ENCODE measurements around the gene XNDC1N. TPM values are rescaled to one million over a fixed set of nuclear protein-coding genes. Genes with fewer than 3 reads are reported as not detected.

XNDC1N gene
- total and polyA plus RNA-seq, 2 experiments from 2014 or later, result 11.0 to 13.0 TPM

DNA sequence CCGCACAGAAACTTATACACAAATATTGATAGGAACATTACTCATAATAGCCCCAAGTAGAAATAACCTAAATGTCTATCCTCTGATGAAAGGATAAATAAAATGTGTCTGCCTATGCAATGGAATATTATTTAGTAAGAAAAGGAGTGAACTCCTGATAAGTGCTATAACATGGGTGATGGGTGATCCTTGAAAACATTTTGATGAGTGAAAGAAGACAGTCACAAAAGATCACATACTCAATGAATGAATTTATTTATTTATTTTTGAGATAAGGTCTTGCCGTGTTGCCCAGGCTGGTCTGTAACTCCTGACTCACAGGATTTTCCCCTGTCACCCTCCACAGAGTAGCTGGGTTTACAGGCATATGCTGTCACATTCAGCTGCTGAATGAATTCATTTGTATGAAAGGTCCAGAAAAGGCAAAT, 17.8 kb upstream of the XNDC1N start:
- Mint-ChIP-seq H3K9me3 (no peaks in the 10 kb centered on the region), H3K4me1 (peaks cover 7% of the 10 kb centered on the region; the same call in 1 of the 3 replicates), H3K36me3 (ENCODE audit: low read depth) (no peaks in the 10 kb centered on the region), H3K27ac (peak overlapping the region; percentile 72; the same call in 1 of the 2 replicates), H3K27me3 (ENCODE audit: insufficient read depth, low read depth, poor library complexity) (no peaks in the 10 kb centered on the region), H3K4me3 (no peak overlapping the region)
- H2AFZ ChIP-seq, result no peak overlapping the region
- no peaks in the 10 kb centered on the region for H3K27me3 ChIP-seq (ENCODE audit: insufficient read depth)
- H3K27ac ChIP-seq (ENCODE audit: low read depth), result no peak overlapping the region
- ATAC-seq (no peak), DNase-seq (ENCODE audit: low spot score) (no peak)
- H3K4me3 ChIP-seq, result no peak overlapping the region
- peaks cover 93% of the 10 kb centered on the region for H3K79me2 ChIP-seq (replicated peaks; ENCODE audit: insufficient read depth)
- H3K4me1 ChIP-seq (ENCODE audit: insufficient read depth), result no peaks in the 10 kb centered on the region
- no peak for TF ChIP-seq EZH2phosphoT487 (IDR thresholded peaks at IDR 0.05; ENCODE audit: unreplicated experiment)
- TF ChIP-seq ZNF331 (CRISPR knock-in tag; IDR thresholded peaks at IDR 0.05; ENCODE audit: low read depth), result no peak
- TF ChIP-seq, protein P1, sequence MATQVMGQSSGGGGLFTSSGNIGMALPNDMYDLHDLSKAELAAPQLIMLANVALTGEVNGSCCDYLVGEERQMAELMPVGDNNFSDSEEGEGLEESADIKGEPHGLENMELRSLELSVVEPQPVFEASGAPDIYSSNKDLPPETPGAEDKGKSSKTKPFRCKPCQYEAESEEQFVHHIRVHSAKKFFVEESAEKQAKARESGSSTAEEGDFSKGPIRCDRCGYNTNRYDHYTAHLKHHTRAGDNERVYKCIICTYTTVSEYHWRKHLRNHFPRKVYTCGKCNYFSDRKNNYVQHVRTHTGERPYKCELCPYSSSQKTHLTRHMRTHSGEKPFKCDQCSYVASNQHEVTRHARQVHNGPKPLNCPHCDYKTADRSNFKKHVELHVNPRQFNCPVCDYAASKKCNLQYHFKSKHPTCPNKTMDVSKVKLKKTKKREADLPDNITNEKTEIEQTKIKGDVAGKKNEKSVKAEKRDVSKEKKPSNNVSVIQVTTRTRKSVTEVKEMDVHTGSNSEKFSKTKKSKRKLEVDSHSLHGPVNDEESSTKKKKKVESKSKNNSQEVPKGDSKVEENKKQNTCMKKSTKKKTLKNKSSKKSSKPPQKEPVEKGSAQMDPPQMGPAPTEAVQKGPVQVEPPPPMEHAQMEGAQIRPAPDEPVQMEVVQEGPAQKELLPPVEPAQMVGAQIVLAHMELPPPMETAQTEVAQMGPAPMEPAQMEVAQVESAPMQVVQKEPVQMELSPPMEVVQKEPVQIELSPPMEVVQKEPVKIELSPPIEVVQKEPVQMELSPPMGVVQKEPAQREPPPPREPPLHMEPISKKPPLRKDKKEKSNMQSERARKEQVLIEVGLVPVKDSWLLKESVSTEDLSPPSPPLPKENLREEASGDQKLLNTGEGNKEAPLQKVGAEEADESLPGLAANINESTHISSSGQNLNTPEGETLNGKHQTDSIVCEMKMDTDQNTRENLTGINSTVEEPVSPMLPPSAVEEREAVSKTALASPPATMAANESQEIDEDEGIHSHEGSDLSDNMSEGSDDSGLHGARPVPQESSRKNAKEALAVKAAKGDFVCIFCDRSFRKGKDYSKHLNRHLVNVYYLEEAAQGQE (IDR thresholded peaks at IDR 0.05; ENCODE audit: unreplicated experiment), result no peak
- TF ChIP-seq JUNB (IDR thresholded peaks at IDR 0.05; ENCODE audit: unreplicated experiment), result no peak
- TF ChIP-seq, protein P2, sequence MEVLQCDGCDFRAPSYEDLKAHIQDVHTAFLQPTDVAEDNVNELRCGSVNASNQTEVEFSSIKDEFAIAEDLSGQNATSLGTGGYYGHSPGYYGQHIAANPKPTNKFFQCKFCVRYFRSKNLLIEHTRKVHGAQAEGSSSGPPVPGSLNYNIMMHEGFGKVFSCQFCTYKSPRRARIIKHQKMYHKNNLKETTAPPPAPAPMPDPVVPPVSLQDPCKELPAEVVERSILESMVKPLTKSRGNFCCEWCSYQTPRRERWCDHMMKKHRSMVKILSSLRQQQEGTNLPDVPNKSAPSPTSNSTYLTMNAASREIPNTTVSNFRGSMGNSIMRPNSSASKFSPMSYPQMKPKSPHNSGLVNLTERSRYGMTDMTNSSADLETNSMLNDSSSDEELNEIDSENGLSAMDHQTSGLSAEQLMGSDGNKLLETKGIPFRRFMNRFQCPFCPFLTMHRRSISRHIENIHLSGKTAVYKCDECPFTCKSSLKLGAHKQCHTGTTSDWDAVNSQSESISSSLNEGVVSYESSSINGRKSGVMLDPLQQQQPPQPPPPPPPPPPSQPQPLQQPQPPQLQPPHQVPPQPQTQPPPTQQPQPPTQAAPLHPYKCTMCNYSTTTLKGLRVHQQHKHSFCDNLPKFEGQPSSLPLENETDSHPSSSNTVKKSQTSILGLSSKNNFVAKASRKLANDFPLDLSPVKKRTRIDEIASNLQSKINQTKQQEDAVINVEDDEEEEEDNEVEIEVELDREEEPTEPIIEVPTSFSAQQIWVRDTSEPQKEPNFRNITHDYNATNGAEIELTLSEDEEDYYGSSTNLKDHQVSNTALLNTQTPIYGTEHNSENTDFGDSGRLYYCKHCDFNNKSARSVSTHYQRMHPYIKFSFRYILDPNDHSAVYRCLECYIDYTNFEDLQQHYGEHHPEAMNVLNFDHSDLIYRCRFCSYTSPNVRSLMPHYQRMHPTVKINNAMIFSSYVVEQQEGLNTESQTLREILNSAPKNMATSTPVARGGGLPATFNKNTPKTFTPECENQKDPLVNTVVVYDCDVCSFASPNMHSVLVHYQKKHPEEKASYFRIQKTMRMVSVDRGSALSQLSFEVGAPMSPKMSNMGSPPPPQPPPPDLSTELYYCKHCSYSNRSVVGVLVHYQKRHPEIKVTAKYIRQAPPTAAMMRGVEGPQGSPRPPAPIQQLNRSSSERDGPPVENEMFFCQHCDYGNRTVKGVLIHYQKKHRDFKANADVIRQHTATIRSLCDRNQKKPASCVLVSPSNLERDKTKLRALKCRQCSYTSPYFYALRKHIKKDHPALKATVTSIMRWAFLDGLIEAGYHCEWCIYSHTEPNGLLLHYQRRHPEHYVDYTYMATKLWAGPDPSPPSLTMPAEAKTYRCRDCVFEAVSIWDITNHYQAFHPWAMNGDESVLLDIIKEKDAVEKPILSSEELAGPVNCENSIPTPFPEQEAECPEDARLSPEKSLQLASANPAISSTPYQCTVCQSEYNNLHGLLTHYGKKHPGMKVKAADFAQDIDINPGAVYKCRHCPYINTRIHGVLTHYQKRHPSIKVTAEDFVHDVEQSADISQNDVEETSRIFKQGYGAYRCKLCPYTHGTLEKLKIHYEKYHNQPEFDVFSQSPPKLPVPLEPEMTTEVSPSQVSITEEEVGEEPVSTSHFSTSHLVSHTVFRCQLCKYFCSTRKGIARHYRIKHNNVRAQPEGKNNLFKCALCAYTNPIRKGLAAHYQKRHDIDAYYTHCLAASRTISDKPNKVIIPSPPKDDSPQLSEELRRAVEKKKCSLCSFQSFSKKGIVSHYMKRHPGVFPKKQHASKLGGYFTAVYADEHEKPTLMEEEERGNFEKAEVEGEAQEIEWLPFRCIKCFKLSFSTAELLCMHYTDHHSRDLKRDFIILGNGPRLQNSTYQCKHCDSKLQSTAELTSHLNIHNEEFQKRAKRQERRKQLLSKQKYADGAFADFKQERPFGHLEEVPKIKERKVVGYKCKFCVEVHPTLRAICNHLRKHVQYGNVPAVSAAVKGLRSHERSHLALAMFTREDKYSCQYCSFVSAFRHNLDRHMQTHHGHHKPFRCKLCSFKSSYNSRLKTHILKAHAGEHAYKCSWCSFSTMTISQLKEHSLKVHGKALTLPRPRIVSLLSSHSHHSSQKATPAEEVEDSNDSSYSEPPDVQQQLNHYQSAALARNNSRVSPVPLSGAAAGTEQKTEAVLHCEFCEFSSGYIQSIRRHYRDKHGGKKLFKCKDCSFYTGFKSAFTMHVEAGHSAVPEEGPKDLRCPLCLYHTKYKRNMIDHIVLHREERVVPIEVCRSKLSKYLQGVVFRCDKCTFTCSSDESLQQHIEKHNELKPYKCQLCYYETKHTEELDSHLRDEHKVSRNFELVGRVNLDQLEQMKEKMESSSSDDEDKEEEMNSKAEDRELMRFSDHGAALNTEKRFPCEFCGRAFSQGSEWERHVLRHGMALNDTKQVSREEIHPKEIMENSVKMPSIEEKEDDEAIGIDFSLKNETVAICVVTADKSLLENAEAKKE (CRISPR knock-in tag; IDR thresholded peaks at IDR 0.05), result no peak
- no peak for TF ChIP-seq POLR2AphosphoS5 (IDR thresholded peaks at IDR 0.05; ENCODE audit: low read depth)
- no peak for TF ChIP-seq STAT1 (IDR thresholded peaks at IDR 0.05; ENCODE audit: unreplicated experiment)
- no peak for TF ChIP-seq EZH2 (IDR thresholded peaks at IDR 0.05; ENCODE audit: low read depth, unreplicated experiment)
- no peak for TF ChIP-seq NANOG (IDR thresholded peaks at IDR 0.05; ENCODE audit: borderline replicate concordance)
- no peak for TF ChIP-seq ETS1 (IDR thresholded peaks at IDR 0.05)
- no peak for TF ChIP-seq CTCF (conservative IDR thresholded peaks at IDR 0.05; ENCODE audit: low read depth in 2 of 2)
- H3K9me2 ChIP-seq (ENCODE audit: insufficient read depth), result no peaks in the 10 kb centered on the region
- H4K20me1 ChIP-seq (replicated peaks; ENCODE audit: insufficient read depth), result peaks cover 52% of the 10 kb centered on the region
- no peak overlapping the region for H3K4me2 ChIP-seq
- no peaks in the 10 kb centered on the region for H3F3A ChIP-seq (replicated peaks; ENCODE audit: low read depth)
- H3K36me3 ChIP-seq (ENCODE audit: insufficient read depth), result no peaks in the 10 kb centered on the region

Measured in GM23338 (cell line).